ENCODE results near the gene CGA. TPM values are rescaled to one million over a fixed set of nuclear protein-coding genes. Genes with fewer than 3 reads are reported as not detected.

Gene CGA
- total RNA-seq, 1 donor from 2014 or later = not detected

DNA sequence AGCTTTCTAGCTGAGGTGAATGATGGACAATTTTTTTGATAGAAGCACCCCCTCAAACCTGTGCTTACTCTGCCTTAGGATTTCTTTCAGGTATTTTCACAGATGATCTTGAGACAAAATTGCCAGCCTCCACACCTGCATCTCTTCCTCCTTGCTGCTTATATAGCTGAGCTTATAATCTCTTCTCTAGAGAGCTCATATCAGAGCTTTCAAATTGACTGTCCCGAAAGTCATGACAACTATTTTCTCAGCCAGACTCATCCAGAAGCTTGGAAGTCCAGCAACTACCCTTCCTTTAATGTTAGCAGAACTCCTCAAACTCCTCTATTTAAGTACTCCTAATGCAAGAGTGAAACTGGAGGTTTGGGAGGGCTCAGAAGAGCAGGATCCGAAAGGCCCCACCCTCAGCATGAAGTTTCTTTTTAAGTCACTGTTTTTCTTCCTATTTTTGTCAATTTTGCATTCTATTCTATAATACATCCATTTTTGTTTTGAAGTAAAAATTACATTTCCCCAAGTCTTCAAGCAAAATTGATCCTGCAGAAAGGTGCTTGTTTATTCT, 12.7 kb downstream of the CGA start:
- no peak for DNase-seq
- peak overlapping the region; percentile 15 for H3K27ac Mint-ChIP-seq
- no peak for ATAC-seq (ENCODE audit: low read depth)
- intact Hi-C loops (cut with micrococcal nuclease) = no loop called here
- peaks cover 12% of the 10 kb centered on the region for H3K4me1 Mint-ChIP-seq
- POLR2A ChIA-PET = no interaction called here
- H3K27me3 Mint-ChIP-seq = peaks cover 2% of the 10 kb centered on the region
- H3K9me3 Mint-ChIP-seq = no peaks in the 10 kb centered on the region
- CTCF ChIA-PET = interaction anchor here (1.4 kb wide), 1 partner anchor 16 kb away, joined by 3 read pairs; no protein-coding TSS in a partner anchor
- H3K36me3 Mint-ChIP-seq (ENCODE audit: low read depth) = no peaks in the 10 kb centered on the region
- TF ChIP-seq, protein P1, sequence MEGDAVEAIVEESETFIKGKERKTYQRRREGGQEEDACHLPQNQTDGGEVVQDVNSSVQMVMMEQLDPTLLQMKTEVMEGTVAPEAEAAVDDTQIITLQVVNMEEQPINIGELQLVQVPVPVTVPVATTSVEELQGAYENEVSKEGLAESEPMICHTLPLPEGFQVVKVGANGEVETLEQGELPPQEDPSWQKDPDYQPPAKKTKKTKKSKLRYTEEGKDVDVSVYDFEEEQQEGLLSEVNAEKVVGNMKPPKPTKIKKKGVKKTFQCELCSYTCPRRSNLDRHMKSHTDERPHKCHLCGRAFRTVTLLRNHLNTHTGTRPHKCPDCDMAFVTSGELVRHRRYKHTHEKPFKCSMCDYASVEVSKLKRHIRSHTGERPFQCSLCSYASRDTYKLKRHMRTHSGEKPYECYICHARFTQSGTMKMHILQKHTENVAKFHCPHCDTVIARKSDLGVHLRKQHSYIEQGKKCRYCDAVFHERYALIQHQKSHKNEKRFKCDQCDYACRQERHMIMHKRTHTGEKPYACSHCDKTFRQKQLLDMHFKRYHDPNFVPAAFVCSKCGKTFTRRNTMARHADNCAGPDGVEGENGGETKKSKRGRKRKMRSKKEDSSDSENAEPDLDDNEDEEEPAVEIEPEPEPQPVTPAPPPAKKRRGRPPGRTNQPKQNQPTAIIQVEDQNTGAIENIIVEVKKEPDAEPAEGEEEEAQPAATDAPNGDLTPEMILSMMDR (IDR thresholded peaks at IDR 0.05) = no peak
- no peak overlapping the region for H3K4me3 Mint-ChIP-seq

DNA sequence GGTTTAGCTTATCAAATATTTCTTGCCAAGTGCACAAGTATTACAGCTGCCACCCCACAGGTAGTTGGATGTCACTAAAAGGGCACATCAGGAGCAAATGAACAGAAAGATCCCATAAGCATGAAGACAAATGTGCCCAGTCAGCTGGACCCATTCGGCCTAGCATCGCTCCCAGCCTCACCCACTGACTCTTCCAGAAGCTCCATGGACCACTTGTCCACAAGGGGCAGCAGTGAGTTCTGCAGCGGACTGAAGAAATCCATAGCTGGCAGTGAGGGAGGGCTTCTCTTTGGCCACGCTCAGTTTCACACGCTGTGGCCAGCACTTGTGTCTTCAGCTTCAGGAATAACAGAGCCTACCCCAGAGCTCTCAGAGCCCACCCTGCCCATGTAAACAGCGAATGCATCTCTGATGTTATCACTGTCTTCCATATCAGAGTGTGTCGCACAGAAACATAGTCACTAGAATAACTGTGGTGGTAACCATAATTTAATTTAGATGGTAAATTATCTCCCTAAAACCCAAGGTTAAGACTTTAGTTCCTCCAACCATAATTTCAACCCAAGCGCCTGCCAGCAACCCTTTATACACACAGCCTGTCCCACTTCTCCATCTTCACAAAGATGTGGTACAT, 15.8 kb downstream of the CGA start:
- ATAC-seq (ENCODE audit: low read depth) (peak; percentile 69), DNase-seq (peak; percentile 23)
- Mint-ChIP-seq H3K4me3 (no peak overlapping the region), H3K36me3 (ENCODE audit: low read depth) (no peaks in the 10 kb centered on the region), H3K9me3 (no peaks in the 10 kb centered on the region), H3K4me1 (peaks cover 12% of the 10 kb centered on the region), H3K27ac (no peak overlapping the region), H3K27me3 (no peaks in the 10 kb centered on the region)
- ChIA-PET POLR2A (no interaction called here), CTCF (interaction anchor here (0.7 to 3.0 kb wide), 11 partner anchors 9 to 1904 kb away, joined by 3 to 32 read pairs (median 5); partner anchors contain the start of gene CGA)
- TF ChIP-seq, protein P1 (IDR thresholded peaks at IDR 0.05) = peak; percentile 70
- intact Hi-C loops (cut with micrococcal nuclease) = no loop called here

DNA sequence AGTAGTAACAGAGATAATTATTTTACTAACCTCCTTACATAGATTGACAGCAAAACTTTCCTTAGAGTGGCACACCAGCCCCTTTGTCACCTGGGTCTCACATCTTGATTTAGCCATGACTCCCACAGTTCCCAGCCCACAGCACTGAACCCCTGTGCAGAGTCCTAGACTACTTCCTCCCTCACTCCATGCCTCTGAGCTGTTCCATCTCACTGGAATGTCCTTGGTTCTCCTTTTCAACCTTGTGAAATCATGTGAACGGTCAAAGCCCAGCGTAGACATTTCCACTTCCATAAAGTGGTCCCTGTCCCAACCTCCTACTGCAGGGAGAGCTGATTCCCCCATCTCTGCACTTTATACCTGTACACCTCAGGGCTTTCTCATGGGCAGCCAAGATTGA, 19.7 kb downstream of the CGA start:
- POLR2A ChIA-PET = no interaction called here
- ATAC-seq (ENCODE audit: low read depth) (no peak), DNase-seq (no peak)
- Mint-ChIP-seq H3K4me1 (no peaks in the 10 kb centered on the region), H3K27me3 (no peaks in the 10 kb centered on the region), H3K27ac (no peak overlapping the region), H3K4me3 (no peak overlapping the region), H3K9me3 (no peaks in the 10 kb centered on the region), H3K36me3 (ENCODE audit: low read depth) (no peaks in the 10 kb centered on the region)
- CTCF ChIA-PET = interaction anchor here (0.6 kb wide), 1 partner anchor 1846 kb away, joined by 5 read pairs; no protein-coding TSS in a partner anchor
- intact Hi-C loops (cut with micrococcal nuclease) = no loop called here
- TF ChIP-seq, protein P1 (IDR thresholded peaks at IDR 0.05) = no peak

DNA sequence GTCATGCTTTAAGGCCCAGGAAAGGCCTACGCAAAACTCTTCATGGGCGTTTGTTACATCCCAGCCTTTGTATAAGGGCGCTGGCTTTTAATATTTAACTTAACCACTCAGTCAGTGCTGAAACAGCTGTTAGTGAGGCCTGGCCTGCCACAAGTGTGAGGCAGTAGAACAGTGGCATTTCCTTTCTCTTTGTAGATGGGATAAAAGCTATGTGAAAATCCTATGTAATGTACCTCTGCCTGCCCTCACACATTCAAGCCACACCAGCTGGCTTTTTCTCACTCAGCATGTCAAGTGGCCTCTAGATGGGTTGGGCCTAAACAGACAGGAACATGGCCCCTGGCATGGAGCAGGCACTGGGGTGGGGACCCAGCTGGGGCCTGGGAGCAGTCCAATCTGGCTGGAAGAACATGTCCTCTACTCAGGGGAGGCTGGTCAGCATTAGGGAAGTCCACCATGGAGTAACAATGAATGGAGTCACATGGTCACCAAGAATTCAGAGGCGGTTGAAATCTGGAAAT, 20.7 kb downstream of the CGA start:
- Mint-ChIP-seq H3K9me3 (no peaks in the 10 kb centered on the region), H3K4me3 (no peak overlapping the region), H3K36me3 (ENCODE audit: low read depth) (no peaks in the 10 kb centered on the region), H3K27ac (no peak overlapping the region), H3K27me3 (no peaks in the 10 kb centered on the region), H3K4me1 (no peaks in the 10 kb centered on the region)
- no peak for DNase-seq
- TF ChIP-seq, protein P1 (IDR thresholded peaks at IDR 0.05) = no peak
- intact Hi-C loops (cut with micrococcal nuclease) = no loop called here
- POLR2A ChIA-PET = no interaction called here
- no peak for ATAC-seq (ENCODE audit: low read depth)
- CTCF ChIA-PET = no interaction called here

DNA sequence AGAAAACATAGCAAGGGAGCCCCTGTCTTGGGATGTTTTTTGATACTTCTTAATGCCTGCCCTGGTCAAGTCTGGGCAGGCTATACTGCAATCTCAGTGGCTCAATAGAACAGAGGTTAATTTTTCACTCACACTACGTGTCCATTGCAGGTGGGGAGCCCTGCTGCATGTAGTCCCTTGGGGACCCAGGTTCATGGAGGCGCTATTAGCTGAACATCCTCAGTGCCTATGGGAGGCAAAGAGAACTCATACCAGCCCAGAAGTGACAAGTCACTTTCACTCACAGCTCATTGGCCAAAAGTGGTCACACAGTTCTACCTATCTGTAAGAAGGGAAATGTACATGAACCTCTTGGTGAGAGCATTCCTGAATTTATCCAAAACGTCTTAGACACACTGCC, 23.2 kb downstream of the CGA start:
- intact Hi-C loops (cut with micrococcal nuclease) = no loop called here
- Mint-ChIP-seq H3K27ac (no peak overlapping the region), H3K4me3 (no peak overlapping the region), H3K4me1 (peaks cover 2% of the 10 kb centered on the region), H3K27me3 (no peaks in the 10 kb centered on the region), H3K36me3 (ENCODE audit: low read depth) (no peaks in the 10 kb centered on the region), H3K9me3 (no peaks in the 10 kb centered on the region)
- no peak for ATAC-seq (ENCODE audit: low read depth)
- ChIA-PET CTCF (no interaction called here), POLR2A (no interaction called here)
- TF ChIP-seq, protein P1 (IDR thresholded peaks at IDR 0.05) = no peak
- no peak for DNase-seq
